Ovary (tissue), 9 donors: ENCODE results near the gene KCNN4. TPM values are rescaled to one million over a fixed set of nuclear protein-coding genes. Genes with fewer than 3 reads are reported as not detected.

ENCODE experiments used
- DNase-seq, 5 donors: peaks; one replicate each; pipeline ENCODE4 v3.0.0-alpha.2; 2019 to 2020
- H3K27ac ChIP-seq, 2 donors: fragments of 200-600 bp; one replicate each; pipeline versions ENCODE4 v1.5.1 to v1.8.0; 2019 to 2022
- H3K27me3 ChIP-seq: fragments of 200-600 bp; one replicate; pipeline ENCODE4 v1.8.0; 2022
- H3K36me3 ChIP-seq: fragments of 200-600 bp; sonication (generic); one replicate; pipeline ENCODE4 v1.5.1; 2019
- H3K4me1 ChIP-seq: one replicate; pipeline ENCODE4 v1.8.1; 2013; ENCODE audit warnings: mild to moderate bottlenecking, moderate library complexity; ENCODE audit not compliant: insufficient read depth
- H3K4me3 ChIP-seq: fragments of 200-600 bp; sonication (generic); one replicate; pipeline ENCODE4 v1.5.1; 2017
- H3K9me3 ChIP-seq, 2 donors: fragments of 200-600 bp in 1 of 2; sonication (generic) in 1 of 2; one replicate each; pipeline versions ENCODE4 v1.5.1 to v1.8.1; 2013 to 2019; ENCODE audit warnings: mild to moderate bottlenecking in 1 of 2, moderate library complexity in 1 of 2
- EP300 ChIP-seq: sonication (generic); formaldehyde crosslinking; IDR thresholded peaks from one replicate; pipeline ENCODE4 v1.6.1; 2017; ENCODE audit warnings: antibody characterized with exemption
- POLR2A ChIP-seq: fragments of 450-650 bp; IDR thresholded peaks from one replicate; pipeline ENCODE4 v1.6.1; 2017; ENCODE audit warnings: antibody characterized with exemption, mild to moderate bottlenecking, moderate library complexity
- WGBS, 3 donors: extraction: QIAGEN DNeasy Blood & Tissue Kit in 1 of 3; methylation state at CpG; one replicate each; pipeline versions ENCODE4 v1.1.5 to v1.1.7; 2013 to 2017; 5-methylcytosine and 5-hydroxymethylcytosine counted together
- intact Hi-C, 4 donors: fragments of 100-400 bp; cut with DNase I; formaldehyde crosslinking; loops; one replicate each; pipeline versions ENCODE4 v1.11.0 to v1.15.1; 2022 to 2023
- polyA plus RNA-seq, 2 donors: library from polyadenylated mRNA; stranded (reverse); fragments of 200-250 nt in 1 of 2; fragments of 350-450 nt in 1 of 2; fragmentation: Illumina TruSeq in 1 of 2; extraction: RNeasy Lipid Tissue Mini Kit (QIAGEN cat#74804) in 1 of 2; gene quantifications; one replicate each; pipeline ENCODE4 v1.2.3, GENCODE V29; 2013 to 2014
- total RNA-seq, 7 donors: library from RNA; depleted of rRNA in 2 of 7; stranded (reverse); fragments of >200 nt in 2 of 7; fragmentation: NEBNext Ultra II Directional in 3 of 7; extraction: Animal tissue kit (Norgen Biotek cat#: 25700) in 3 of 7; gene quantifications; one replicate each; pipeline versions ENCODE4 v1.1.0 to v1.2.4, GENCODE V29; 2016 to 2023
- TF ChIP-seq, protein P1 (sequence below), 3 donors: fragments of 450-650 bp in 2 of 3; fragments of 200-600 bp in 1 of 3; IDR thresholded peaks; one replicate each; pipeline versions ENCODE4 v1.5.1 to v1.8.0; 2016 to 2022; ENCODE audit warnings: antibody characterized with exemption in 3 of 3, mild to moderate bottlenecking in 1 of 3
- donor health status: DM: no; HTN: no; CAD: no; lungs with moderate emphysema.
- donor health status: DM: no; HTN: no; CAD: no.
- donor health status: Bipolar disorder and iron deficiency.
- donor health status: DM: yes; HTN: yes; CAD: no.
- donor health status: DM: no; HTN: no; CAD: no.
- donor health status: DM: yes; HTN: yes; CAD: no.

KCNN4 gene
- total and polyA plus RNA-seq, 9 donors = 0.28 to 9.1 (median 2.5) TPM

DNA sequence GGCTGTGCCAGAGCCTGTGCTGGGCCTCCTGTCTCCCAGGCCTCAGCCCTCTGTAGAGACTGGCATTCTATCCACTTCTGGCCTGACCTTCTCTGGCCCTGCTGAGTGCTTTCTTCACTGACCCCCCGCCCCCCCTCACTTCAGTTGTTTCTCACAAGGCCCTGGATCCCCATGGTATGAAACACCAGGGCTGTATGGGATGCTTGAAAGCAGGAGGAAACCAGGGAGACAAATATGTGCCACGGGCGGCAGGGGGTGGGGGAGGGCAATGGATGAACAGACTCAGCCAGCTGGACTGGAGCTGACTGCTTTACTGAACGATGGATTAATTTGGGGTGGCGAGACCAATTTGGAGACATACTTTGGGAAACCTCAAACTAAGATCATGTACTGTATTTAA lies 50.9 kb downstream of the KCNN4 start:
- no peak overlapping the region for H3K4me3 ChIP-seq
- DNase-seq = no peak
- H3K9me3 ChIP-seq = no peaks in the 10 kb centered on the region
- 59 to 73% (median 63%) methylated on average over 5 of the region's 5 CpGs for WGBS, 3 donors
- no peaks in the 10 kb centered on the region for H3K27me3 ChIP-seq
- H3K27ac ChIP-seq = no peak overlapping the region
- intact Hi-C loops = no loop called here
- H3K36me3 ChIP-seq = no peaks in the 10 kb centered on the region
- no peak for TF ChIP-seq EP300
- TF ChIP-seq, protein P1, sequence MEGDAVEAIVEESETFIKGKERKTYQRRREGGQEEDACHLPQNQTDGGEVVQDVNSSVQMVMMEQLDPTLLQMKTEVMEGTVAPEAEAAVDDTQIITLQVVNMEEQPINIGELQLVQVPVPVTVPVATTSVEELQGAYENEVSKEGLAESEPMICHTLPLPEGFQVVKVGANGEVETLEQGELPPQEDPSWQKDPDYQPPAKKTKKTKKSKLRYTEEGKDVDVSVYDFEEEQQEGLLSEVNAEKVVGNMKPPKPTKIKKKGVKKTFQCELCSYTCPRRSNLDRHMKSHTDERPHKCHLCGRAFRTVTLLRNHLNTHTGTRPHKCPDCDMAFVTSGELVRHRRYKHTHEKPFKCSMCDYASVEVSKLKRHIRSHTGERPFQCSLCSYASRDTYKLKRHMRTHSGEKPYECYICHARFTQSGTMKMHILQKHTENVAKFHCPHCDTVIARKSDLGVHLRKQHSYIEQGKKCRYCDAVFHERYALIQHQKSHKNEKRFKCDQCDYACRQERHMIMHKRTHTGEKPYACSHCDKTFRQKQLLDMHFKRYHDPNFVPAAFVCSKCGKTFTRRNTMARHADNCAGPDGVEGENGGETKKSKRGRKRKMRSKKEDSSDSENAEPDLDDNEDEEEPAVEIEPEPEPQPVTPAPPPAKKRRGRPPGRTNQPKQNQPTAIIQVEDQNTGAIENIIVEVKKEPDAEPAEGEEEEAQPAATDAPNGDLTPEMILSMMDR (IDR thresholded peaks at IDR 0.05) = no peak
- no peak for TF ChIP-seq POLR2A
- no peaks in the 10 kb centered on the region for H3K4me1 ChIP-seq

DNA sequence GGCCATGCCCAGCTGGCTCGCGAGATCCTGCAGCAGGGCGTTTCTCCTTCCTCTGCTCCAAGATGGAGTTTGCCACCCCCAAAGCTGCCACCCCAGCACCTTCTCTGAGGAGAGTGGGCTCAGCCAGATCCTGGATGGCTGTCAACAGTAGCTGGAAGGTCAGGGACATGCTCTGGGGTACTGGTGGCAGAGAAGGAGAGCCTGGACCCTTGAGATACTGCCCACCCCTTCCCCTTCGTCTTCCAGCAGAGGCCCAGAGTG lies 53.2 kb downstream of the KCNN4 start:
- intact Hi-C loops = no loop called here
- H3K9me3 ChIP-seq = no peaks in the 10 kb centered on the region

DNA sequence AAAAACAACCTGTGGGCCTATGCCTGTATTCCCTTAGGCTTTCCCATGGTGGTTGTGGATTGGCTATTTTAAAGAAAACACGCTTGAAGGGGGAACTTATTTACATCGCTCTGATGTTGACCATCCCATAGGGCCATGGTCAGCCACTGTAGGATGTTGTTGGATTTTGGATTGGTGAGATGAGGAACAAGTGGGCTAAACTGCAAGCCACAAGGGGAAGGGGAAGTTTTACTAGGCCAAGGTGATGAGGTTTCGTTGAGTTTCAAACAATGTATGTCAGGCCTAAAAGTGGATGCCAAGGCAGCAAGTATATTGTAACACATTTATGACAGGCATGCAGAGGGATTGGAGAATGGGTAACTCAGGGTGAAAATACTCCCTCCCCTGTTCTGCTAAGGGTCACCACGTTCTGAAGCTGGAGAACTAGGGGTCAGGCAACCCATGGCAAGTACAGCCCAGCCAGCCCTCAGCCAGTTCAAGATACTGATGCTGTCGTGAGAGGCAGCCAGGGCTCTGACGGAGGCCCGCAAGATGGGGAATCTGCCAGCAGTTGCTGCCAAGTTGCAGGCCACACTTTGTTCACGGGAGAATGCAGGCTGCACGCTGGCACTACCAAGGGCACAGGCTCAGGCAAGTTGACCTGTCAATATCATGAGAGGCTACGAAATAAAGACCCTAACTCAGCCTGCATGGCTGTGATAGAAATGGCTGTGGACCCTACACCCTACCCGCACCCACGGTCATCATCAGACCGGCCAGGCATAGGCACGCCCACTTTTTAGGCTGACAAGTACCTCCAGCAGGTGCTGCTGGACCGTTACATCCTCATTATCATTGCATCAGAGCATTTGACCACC lies 53.8 kb downstream of the KCNN4 start:
- intact Hi-C loops = no loop called here
- no peak overlapping the region for H3K27ac ChIP-seq
- H3K36me3 ChIP-seq = no peaks in the 10 kb centered on the region
- no peak for TF ChIP-seq EP300
- TF ChIP-seq, protein P1 (IDR thresholded peaks at IDR 0.05) = no peak
- no peak for TF ChIP-seq POLR2A
- H3K4me1 ChIP-seq = no peaks in the 10 kb centered on the region
- no peaks in the 10 kb centered on the region for H3K9me3 ChIP-seq
- H3K4me3 ChIP-seq = no peak overlapping the region
- H3K27me3 ChIP-seq = no peaks in the 10 kb centered on the region
- WGBS, 3 donors = 53 to 64% (median 62%) methylated on average over 15 of the region's 15 CpGs
- no peak for DNase-seq

More for the DNA sequence above, 53.2 kb downstream of the KCNN4 start:
- no peaks in the 10 kb centered on the region for H3K36me3 ChIP-seq
- 72 to 86% (median 82%) methylated on average over 4 of the region's 4 CpGs for WGBS, 3 donors
- no peak overlapping the region for H3K4me3 ChIP-seq
- TF ChIP-seq, protein P1 (IDR thresholded peaks at IDR 0.05) = no peak
- TF ChIP-seq POLR2A (no peak), EP300 (no peak)
- no peaks in the 10 kb centered on the region for H3K27me3 ChIP-seq
- H3K4me1 ChIP-seq = no peaks in the 10 kb centered on the region
- no peak overlapping the region for H3K27ac ChIP-seq
- no peak for DNase-seq

DNA sequence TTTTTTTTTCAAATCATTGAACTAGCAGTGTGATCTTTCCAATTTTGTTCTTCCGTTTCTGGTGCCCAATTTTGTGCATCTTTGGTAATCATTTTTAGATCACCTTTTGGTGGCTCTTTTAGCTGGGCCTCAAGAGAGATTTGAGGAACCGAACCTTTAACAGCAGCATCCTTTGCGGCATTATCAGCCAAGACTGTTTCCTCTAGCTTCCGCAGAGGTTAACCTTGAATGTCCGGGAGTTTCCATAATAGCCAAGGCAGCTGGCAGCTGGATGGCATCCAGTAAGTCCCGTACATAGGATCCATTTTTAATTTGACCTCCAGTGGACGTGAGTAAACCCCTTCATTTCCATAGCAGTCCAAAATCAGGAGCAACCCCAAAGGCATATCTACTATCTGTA lies 55.3 kb downstream of the KCNN4 start:
- Histone ChIP-seq H3K9me3 (no peaks in the 10 kb centered on the region), H3K4me3 (no peak overlapping the region), H3K36me3 (no peaks in the 10 kb centered on the region), H3K27ac (no peak overlapping the region), H3K27me3 (no peaks in the 10 kb centered on the region), H3K4me1 (no peaks in the 10 kb centered on the region)
- intact Hi-C loops = no loop called here
- TF ChIP-seq, protein P1 (IDR thresholded peaks at IDR 0.05) = no peak
- TF ChIP-seq EP300 = no peak
- TF ChIP-seq POLR2A = no peak
- no peak for DNase-seq
- 3 to 14% (median 5%) methylated on average over 7 of the region's 7 CpGs for WGBS, 3 donors
